ENCODE data around the gene FAM181A.
A peak's percentile ranks its signal among the peaks of the same experiment; 100 is the strongest.

FAM181A gene

GRCh38 chr14:93903342-93904184, 23.6 kb upstream of the FAM181A start:
- DNase-seq (ENCODE audit: low read depth): no peak

- DNase-seq (ENCODE audit: low read depth): no peak
Observed at GRCh38 chr14:93905623-93906022, 21.5 kb upstream of the FAM181A start.

- DNase-seq (ENCODE audit: low read depth): no peak
Observed at GRCh38 chr14:93906341-93907329, 20.5 kb upstream of the FAM181A start.

GRCh38 chr14:93909429-93910128, 17.6 kb upstream of the FAM181A start:
- no peak for DNase-seq (ENCODE audit: low read depth)

- DNase-seq (ENCODE audit: low read depth): no peak
Observed at GRCh38 chr14:93911975-93912615, 15.0 kb upstream of the FAM181A start.

GRCh38 chr14:93912782-93913181, 14.4 kb upstream of the FAM181A start:
- DNase-seq (ENCODE audit: low read depth): peak; percentile 16

GRCh38 chr14:93914278-93914677, 12.9 kb upstream of the FAM181A start:
- no peak for DNase-seq (ENCODE audit: low read depth)

- no peak for DNase-seq (ENCODE audit: low read depth)
Observed at GRCh38 chr14:93915070-93915705, 12.0 kb upstream of the FAM181A start.

- DNase-seq (ENCODE audit: low read depth): no peak
Observed at GRCh38 chr14:93915800-93916199, 11.3 kb upstream of the FAM181A start.

GRCh38 chr14:93916498-93916897, 10.6 kb upstream of the FAM181A start:
- no peak for DNase-seq (ENCODE audit: low read depth)

- DNase-seq (ENCODE audit: low read depth): no peak
Observed at GRCh38 chr14:93917141-93917540, 10.0 kb upstream of the FAM181A start.

GRCh38 chr14:93921001-93921806, 5.9 kb upstream of the FAM181A start:
- no peak for DNase-seq (ENCODE audit: low read depth)

- no peak for DNase-seq (ENCODE audit: low read depth)
Observed at GRCh38 chr14:93923626-93924025, 3.5 kb upstream of the FAM181A start.

- no peak for DNase-seq (ENCODE audit: low read depth)
Observed at GRCh38 chr14:93924592-93925355, 2.4 kb upstream of the FAM181A start.

GRCh38 chr14:93925374-93925895, 1.7 kb upstream of the FAM181A start:
- no peak for DNase-seq (ENCODE audit: low read depth)

- DNase-seq (ENCODE audit: low read depth): no peak
Observed at GRCh38 chr14:93926245-93926872, 785 bp upstream of the FAM181A start.

GRCh38 chr14:93927800-93928145, 629 bp downstream of the FAM181A start:
- no peak for DNase-seq (ENCODE audit: low read depth)

- no peak for DNase-seq (ENCODE audit: low read depth)
Observed at GRCh38 chr14:93928184-93929047, 1.3 kb downstream of the FAM181A start.
